ENCODE results near the gene HAGH.

DNA sequence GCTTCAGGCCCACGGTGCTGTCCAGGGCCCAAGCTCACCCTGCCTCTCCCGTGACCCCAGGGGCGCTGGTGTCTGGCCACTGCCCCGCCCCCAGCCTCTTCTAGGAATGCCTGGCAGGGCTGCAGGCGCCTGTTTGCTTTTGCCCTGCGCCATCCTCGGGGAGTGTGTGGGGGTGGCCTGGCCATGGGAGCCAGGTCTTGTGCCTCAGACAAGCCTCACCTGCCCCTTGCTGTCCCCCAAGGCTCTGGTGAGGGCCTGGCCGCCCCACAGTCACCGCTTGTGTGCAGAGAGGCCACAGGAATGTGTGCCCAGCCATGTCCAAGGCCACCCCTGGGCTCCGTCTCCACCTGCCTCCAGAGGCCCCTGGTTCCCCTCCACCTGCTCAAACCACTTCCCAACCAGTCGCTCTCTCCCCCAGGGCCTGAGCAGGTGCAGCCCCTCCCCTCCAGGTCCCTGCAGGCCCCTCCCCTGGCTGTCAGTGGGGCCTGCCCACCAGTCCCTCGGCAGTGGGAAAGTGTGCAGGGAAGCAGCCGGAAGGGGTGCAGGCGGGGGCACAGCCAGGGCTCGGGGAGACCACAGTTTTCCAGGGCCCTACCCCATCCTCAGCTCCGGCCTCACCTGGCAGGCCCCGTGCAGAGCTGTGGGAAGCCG, 32.3 kb downstream of the HAGH start:
- TF ChIP-seq, protein P1, sequence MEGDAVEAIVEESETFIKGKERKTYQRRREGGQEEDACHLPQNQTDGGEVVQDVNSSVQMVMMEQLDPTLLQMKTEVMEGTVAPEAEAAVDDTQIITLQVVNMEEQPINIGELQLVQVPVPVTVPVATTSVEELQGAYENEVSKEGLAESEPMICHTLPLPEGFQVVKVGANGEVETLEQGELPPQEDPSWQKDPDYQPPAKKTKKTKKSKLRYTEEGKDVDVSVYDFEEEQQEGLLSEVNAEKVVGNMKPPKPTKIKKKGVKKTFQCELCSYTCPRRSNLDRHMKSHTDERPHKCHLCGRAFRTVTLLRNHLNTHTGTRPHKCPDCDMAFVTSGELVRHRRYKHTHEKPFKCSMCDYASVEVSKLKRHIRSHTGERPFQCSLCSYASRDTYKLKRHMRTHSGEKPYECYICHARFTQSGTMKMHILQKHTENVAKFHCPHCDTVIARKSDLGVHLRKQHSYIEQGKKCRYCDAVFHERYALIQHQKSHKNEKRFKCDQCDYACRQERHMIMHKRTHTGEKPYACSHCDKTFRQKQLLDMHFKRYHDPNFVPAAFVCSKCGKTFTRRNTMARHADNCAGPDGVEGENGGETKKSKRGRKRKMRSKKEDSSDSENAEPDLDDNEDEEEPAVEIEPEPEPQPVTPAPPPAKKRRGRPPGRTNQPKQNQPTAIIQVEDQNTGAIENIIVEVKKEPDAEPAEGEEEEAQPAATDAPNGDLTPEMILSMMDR (IDR thresholded peaks at IDR 0.05 in 2 of 3, conservative IDR thresholded peaks at IDR 0.05 in 1 of 3; ENCODE audit: control insufficient read depth in 2 of 3, extremely low read depth in 1 of 3, insufficient read depth in 1 of 3, low read depth in 3 of 3, low read length in 3 of 3): no peak
- no peak for TF ChIP-seq HDAC2 (IDR thresholded peaks at IDR 0.05)
- no peak for TF ChIP-seq ZBTB33 (IDR thresholded peaks at IDR 0.05)
- TF ChIP-seq TAF1 (IDR thresholded peaks at IDR 0.05; ENCODE audit: borderline replicate concordance, low read depth, low read length): no peak
- TF ChIP-seq EZH2 (IDR thresholded peaks at IDR 0.05; ENCODE audit: borderline replicate concordance, control insufficient read depth, low read depth, low read length): no peak
